HG03060 (cell line): ENCODE data around the gene CCR9.

Experiments used
- ATAC-seq: cut with Tn5 transposase; IDR thresholded peaks from one replicate; pipeline ENCODE4 v1.9.1; 2021; ENCODE audit warnings: low read depth, moderate number of reproducible peaks; ENCODE audit not compliant: unreplicated experiment

Gene CCR9

GRCh38 chr3:45932112-45932511 lies 45.8 kb downstream of the CCR9 start:
- no peak for ATAC-seq

- ATAC-seq: no peak
Observed at GRCh38 chr3:45933591-45933990, 47.2 kb downstream of the CCR9 start.

- no peak for ATAC-seq
Observed at GRCh38 chr3:45936261-45936660, 49.9 kb downstream of the CCR9 start.

GRCh38 chr3:45937206-45938042 lies 51.1 kb downstream of the CCR9 start:
- no peak for ATAC-seq

GRCh38 chr3:45938043-45938435 lies 51.7 kb downstream of the CCR9 start:
- no peak for ATAC-seq

- ATAC-seq: no peak
Observed at GRCh38 chr3:45938864-45939263, 52.5 kb downstream of the CCR9 start.

- ATAC-seq: no peak
Observed at GRCh38 chr3:45939341-45939771, 53.0 kb downstream of the CCR9 start.

- ATAC-seq: no peak
Observed at GRCh38 chr3:45940004-45940780, 53.8 kb downstream of the CCR9 start.

- ATAC-seq: no peak
Observed at GRCh38 chr3:45940781-45941365, 54.5 kb downstream of the CCR9 start.

- no peak for ATAC-seq
Observed at GRCh38 chr3:45942051-45942825, 55.9 kb downstream of the CCR9 start.

- no peak for ATAC-seq
Observed at GRCh38 chr3:45943207-45943846, 57.0 kb downstream of the CCR9 start, which contains the start of gene CXCR6. TSS of gene CXCR6 (plus strand) at chr3:45943464. CDS start at chr3:45946482, 3,018 bp downstream.

- ATAC-seq: no peak
Observed at GRCh38 chr3:45944830-45945620, 58.7 kb downstream of the CCR9 start.

GRCh38 chr3:45946307-45946706 lies 60.0 kb downstream of the CCR9 start:
- no peak for ATAC-seq

GRCh38 chr3:45946875-45947274 lies 60.5 kb downstream of the CCR9 start:
- no peak for ATAC-seq

GRCh38 chr3:45947361-45947760 lies 61.0 kb downstream of the CCR9 start:
- no peak for ATAC-seq

GRCh38 chr3:45948311-45948781 lies 62.0 kb downstream of the CCR9 start:
- ATAC-seq: no peak

- ATAC-seq: no peak
Observed at GRCh38 chr3:45948881-45949280, 62.5 kb downstream of the CCR9 start.

GRCh38 chr3:45949432-45949831 lies 63.1 kb downstream of the CCR9 start:
- ATAC-seq: no peak

- ATAC-seq: no peak
Observed at GRCh38 chr3:45950131-45950530, 63.8 kb downstream of the CCR9 start.
